SK-N-SH (cell line): ENCODE results near the gene PDE4D. TPM values are rescaled to one million over a fixed set of nuclear protein-coding genes. Genes with fewer than 3 reads are reported as not detected.

Experiments
- CTCF ChIA-PET: fragments of 300-600, 350-600 bp; formaldehyde crosslinking; extraction: SDS; loops from one replicate; lab custom pipeline; 2021; lab: Yijun Ruan, JAX
- POLR2A ChIA-PET: fragments of 350-600 bp; sonication (Branson Sonifier 250); formaldehyde crosslinking; extraction: SDS; loops from one replicate; lab custom pipeline; 2020; ENCODE audit warnings: antibody characterized with exemption, inconsistent platforms; lab: Yijun Ruan, JAX
- DNase-seq: peaks from one replicate; pipeline ENCODE4 v3.0.0; 2012
- H2AFZ ChIP-seq: fragments of 200-600 bp; sonication (generic); 2 replicates; pipeline ENCODE4 v1.8.1; 2016; ENCODE audit warnings: antibody characterized with exemption, mild to moderate bottlenecking, low read depth
- H3F3A ChIP-seq: fragments of 200-600 bp; sonication (generic); replicated peaks from 2 replicates; pipeline ENCODE3; 2016; ENCODE audit warnings: antibody characterized with exemption, mild to moderate bottlenecking; ENCODE audit not compliant: insufficient read depth
- H3K27ac ChIP-seq, 2 experiments: fragments of 200-500 bp in 1 of 2; fragments of 200-600 bp in 1 of 2; sonication (Bioruptor generic) in 1 of 2; sonication (generic), shearing (Covaris generic) in 1 of 2; 2 replicates each; pipeline versions ENCODE4 v1.5.1 to v1.6.1; 2014 to 2016; ENCODE audit warnings: low read depth in 2 of 2, inconsistent platforms in 1 of 2, low read length in 1 of 2, mild to moderate bottlenecking in 1 of 2, mixed read lengths in 1 of 2
- H3K27me3 ChIP-seq: fragments of 200-600 bp; sonication (generic), shearing (Covaris generic); 2 replicates; pipeline ENCODE4 v1.6.1; 2016; ENCODE audit warnings: mixed run types; ENCODE audit not compliant: insufficient read depth
- H3K36me3 ChIP-seq, 2 experiments: fragments of 200-500 bp in 1 of 2; fragments of 200-600 bp in 1 of 2; sonication (Bioruptor generic) in 1 of 2; sonication (generic) in 1 of 2; replicated peaks in 1 of 2; 2 replicates each; pipeline versions ENCODE3 to v1.5.1; 2014 to 2016; ENCODE audit warnings: low read length in 1 of 2, mild to moderate bottlenecking in 1 of 2; ENCODE audit not compliant: insufficient read depth in 2 of 2, control insufficient read depth in 1 of 2
- H3K4me1 ChIP-seq, 2 experiments: fragments of 200-500 bp in 1 of 2; fragments of 200-600 bp in 1 of 2; sonication (Bioruptor generic) in 1 of 2; sonication (generic), shearing (Covaris generic) in 1 of 2; 2 replicates each; pipeline versions ENCODE4 v1.5.1 to v1.6.1; 2014 to 2016; ENCODE audit warnings: low read depth in 1 of 2, low read length in 1 of 2, mixed run types in 1 of 2; ENCODE audit not compliant: insufficient read depth in 2 of 2, control insufficient read depth in 1 of 2
- H3K4me2 ChIP-seq: fragments of 200-600 bp; sonication (generic), shearing (Covaris generic); 2 replicates; pipeline ENCODE4 v1.6.1; 2017; ENCODE audit warnings: mixed run types
- H3K4me3 ChIP-seq, 2 experiments: fragments of 200-500 bp in 1 of 2; fragments of 200-600 bp in 1 of 2; sonication (Bioruptor generic) in 1 of 2; sonication (generic), shearing (Covaris generic) in 1 of 2; 2 replicates each; pipeline versions ENCODE4 v1.5.1 to v1.8.1; 2014 to 2016; ENCODE audit warnings: low read depth in 2 of 2, inconsistent platforms in 1 of 2, low read length in 1 of 2, mild to moderate bottlenecking in 1 of 2, mixed read lengths in 1 of 2, moderate library complexity in 1 of 2
- H3K79me2 ChIP-seq: fragments of 200-600 bp; sonication (generic); 2 replicates; pipeline ENCODE4 v1.8.1; 2017; ENCODE audit warnings: mild to moderate bottlenecking; ENCODE audit not compliant: insufficient read depth
- H3K9ac ChIP-seq: fragments of 200-600 bp; sonication (generic); 2 replicates; pipeline ENCODE4 v1.6.1; 2017; ENCODE audit warnings: mixed run types
- H3K9me2 ChIP-seq: fragments of 200-600 bp; sonication (generic); 2 replicates; pipeline ENCODE4 v1.6.1; 2017; ENCODE audit warnings: mixed run types
- H3K9me3 ChIP-seq: fragments of 200-600 bp; sonication (generic); 2 replicates; pipeline ENCODE4 v1.6.1; 2017; ENCODE audit warnings: mixed run types, mild to moderate bottlenecking, moderate library complexity
- H4K20me1 ChIP-seq: fragments of 200-600 bp; sonication (generic); 2 replicates; pipeline ENCODE4 v1.6.1; 2017; ENCODE audit warnings: mild to moderate bottlenecking, mixed run types; ENCODE audit not compliant: insufficient read depth
- ELF1 ChIP-seq: IDR thresholded peaks from 2 replicates; pipeline ENCODE4 v1.4.0; 2012
- EZH2phosphoT487 ChIP-seq: fragments of 200-600 bp; sonication (generic); IDR thresholded peaks from 2 replicates; pipeline ENCODE4 v1.6.1; 2017; ENCODE audit warnings: low read depth, mixed run types, mild to moderate bottlenecking, antibody characterized with exemption, moderate library complexity, borderline replicate concordance
- FOSL2 ChIP-seq: IDR thresholded peaks from 2 replicates; pipeline ENCODE4 v1.4.0; 2012; ENCODE audit warnings: low read depth, mild to moderate bottlenecking, moderate library complexity, borderline replicate concordance
- GATA2 ChIP-seq: sonication (generic); formaldehyde crosslinking; IDR thresholded peaks from 2 replicates; pipeline ENCODE4 v1.5.0; 2020; ENCODE audit warnings: mild to moderate bottlenecking, missing genetic modification reagents
- JUND ChIP-seq: IDR thresholded peaks from 2 replicates; pipeline ENCODE4 v1.4.0; 2012
- POLR2AphosphoS5 ChIP-seq: IDR thresholded peaks from 2 replicates; pipeline ENCODE4 v1.6.1; 2012; ENCODE audit warnings: low read depth, low read length
- RAD21 ChIP-seq: IDR thresholded peaks from 2 replicates; pipeline ENCODE4 v1.6.1; 2012; ENCODE audit warnings: mild to moderate bottlenecking, low read length
- RFX5 ChIP-seq: IDR thresholded peaks from 2 replicates; pipeline ENCODE4 v1.6.1; 2012; ENCODE audit warnings: mild to moderate bottlenecking, improper control_type of control experiment, low read length
- SMC3 ChIP-seq: IDR thresholded peaks from 2 replicates; pipeline ENCODE4 v1.6.1; 2012; ENCODE audit warnings: low read depth, low read length, improper control_type of control experiment
- YY1 ChIP-seq: IDR thresholded peaks from 2 replicates; pipeline ENCODE4 v1.4.0; 2012; ENCODE audit warnings: low read depth, mild to moderate bottlenecking
- WGBS: methylation state at CpG from one replicate; pipeline ENCODE4 v1.1.6; 2017; ENCODE audit warnings: low lambda C conversion rate; 5-methylcytosine and 5-hydroxymethylcytosine counted together
- polyA plus RNA-seq, 3 experiments: library from polyadenylated mRNA; depleted of rRNA; stranded (reverse); fragments of >200 nt; gene quantifications; 2 replicates each; pipeline ENCODE4 v1.2.3, GENCODE V29; 2012
- TF ChIP-seq, protein P1 (sequence below): fragments of 150-350 bp; IDR thresholded peaks from 2 replicates; pipeline ENCODE4 v1.6.1; 2016; ENCODE audit warnings: mild to moderate bottlenecking, low read depth, low read length
- TF ChIP-seq, protein P2 (sequence below): IDR thresholded peaks from 2 replicates; pipeline ENCODE4 v1.6.1; 2012; ENCODE audit warnings: mild to moderate bottlenecking, low read depth, low read length, moderate library complexity
- TF ChIP-seq, protein P3 (sequence below): fragments of 200-600 bp; sonication (generic); IDR thresholded peaks from 2 replicates; pipeline ENCODE4 v1.6.1; 2017; ENCODE audit warnings: antibody characterized with exemption, mild to moderate bottlenecking, moderate library complexity

The PDE4D gene
- polyA plus RNA-seq, 1 of the 3 experiments (the other 2 are of a cell fraction) = 2.4 TPM

DNA sequence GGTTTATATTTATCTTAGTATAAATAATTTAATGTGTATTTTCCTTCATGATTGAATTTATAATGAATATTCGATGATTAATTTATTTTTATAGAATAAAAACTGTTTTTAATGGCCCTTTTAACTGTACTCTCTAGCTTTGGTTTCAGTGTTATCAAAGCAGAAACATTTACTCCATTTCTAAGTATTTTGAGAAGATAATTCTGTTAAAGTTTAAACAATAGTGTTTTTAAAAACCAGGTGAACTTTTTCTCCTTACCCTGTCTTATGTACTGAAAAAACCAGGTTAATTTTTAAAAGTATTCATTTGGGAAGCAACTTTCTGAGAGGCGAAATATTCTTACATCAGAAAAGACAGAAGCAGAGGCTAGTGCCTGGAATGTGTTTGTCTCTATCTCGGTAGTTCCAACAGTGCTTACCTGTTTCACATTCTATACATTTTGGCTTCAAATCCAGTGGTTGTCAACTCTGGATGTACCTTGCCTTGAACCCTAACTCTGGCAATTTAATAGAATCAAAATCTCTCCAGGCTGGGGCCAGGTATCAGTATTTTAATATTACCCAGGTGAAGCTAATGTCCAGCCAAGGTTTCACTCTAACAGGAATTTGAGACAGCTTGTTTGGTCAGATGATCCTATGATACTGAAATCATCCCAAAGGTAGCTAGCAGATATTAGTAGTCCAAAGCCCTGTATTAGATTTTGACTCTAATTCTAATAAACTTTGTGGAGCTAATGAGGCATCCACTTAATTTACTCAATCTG lies 434.4 kb downstream of the PDE4D start:
- TF ChIP-seq JUND (no peak), SMC3 (no peak), GATA2 (CRISPR knock-in tag) (no peak), YY1 (no peak), RFX5 (no peak), RAD21 (no peak), POLR2AphosphoS5 (no peak), FOSL2 (no peak), ELF1 (no peak), EZH2phosphoT487 (no peak)
- TF ChIP-seq, protein P1, sequence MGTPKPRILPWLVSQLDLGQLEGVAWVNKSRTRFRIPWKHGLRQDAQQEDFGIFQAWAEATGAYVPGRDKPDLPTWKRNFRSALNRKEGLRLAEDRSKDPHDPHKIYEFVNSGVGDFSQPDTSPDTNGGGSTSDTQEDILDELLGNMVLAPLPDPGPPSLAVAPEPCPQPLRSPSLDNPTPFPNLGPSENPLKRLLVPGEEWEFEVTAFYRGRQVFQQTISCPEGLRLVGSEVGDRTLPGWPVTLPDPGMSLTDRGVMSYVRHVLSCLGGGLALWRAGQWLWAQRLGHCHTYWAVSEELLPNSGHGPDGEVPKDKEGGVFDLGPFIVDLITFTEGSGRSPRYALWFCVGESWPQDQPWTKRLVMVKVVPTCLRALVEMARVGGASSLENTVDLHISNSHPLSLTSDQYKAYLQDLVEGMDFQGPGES = no peak
- TF ChIP-seq, protein P2, sequence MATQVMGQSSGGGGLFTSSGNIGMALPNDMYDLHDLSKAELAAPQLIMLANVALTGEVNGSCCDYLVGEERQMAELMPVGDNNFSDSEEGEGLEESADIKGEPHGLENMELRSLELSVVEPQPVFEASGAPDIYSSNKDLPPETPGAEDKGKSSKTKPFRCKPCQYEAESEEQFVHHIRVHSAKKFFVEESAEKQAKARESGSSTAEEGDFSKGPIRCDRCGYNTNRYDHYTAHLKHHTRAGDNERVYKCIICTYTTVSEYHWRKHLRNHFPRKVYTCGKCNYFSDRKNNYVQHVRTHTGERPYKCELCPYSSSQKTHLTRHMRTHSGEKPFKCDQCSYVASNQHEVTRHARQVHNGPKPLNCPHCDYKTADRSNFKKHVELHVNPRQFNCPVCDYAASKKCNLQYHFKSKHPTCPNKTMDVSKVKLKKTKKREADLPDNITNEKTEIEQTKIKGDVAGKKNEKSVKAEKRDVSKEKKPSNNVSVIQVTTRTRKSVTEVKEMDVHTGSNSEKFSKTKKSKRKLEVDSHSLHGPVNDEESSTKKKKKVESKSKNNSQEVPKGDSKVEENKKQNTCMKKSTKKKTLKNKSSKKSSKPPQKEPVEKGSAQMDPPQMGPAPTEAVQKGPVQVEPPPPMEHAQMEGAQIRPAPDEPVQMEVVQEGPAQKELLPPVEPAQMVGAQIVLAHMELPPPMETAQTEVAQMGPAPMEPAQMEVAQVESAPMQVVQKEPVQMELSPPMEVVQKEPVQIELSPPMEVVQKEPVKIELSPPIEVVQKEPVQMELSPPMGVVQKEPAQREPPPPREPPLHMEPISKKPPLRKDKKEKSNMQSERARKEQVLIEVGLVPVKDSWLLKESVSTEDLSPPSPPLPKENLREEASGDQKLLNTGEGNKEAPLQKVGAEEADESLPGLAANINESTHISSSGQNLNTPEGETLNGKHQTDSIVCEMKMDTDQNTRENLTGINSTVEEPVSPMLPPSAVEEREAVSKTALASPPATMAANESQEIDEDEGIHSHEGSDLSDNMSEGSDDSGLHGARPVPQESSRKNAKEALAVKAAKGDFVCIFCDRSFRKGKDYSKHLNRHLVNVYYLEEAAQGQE = no peak
- TF ChIP-seq, protein P3, sequence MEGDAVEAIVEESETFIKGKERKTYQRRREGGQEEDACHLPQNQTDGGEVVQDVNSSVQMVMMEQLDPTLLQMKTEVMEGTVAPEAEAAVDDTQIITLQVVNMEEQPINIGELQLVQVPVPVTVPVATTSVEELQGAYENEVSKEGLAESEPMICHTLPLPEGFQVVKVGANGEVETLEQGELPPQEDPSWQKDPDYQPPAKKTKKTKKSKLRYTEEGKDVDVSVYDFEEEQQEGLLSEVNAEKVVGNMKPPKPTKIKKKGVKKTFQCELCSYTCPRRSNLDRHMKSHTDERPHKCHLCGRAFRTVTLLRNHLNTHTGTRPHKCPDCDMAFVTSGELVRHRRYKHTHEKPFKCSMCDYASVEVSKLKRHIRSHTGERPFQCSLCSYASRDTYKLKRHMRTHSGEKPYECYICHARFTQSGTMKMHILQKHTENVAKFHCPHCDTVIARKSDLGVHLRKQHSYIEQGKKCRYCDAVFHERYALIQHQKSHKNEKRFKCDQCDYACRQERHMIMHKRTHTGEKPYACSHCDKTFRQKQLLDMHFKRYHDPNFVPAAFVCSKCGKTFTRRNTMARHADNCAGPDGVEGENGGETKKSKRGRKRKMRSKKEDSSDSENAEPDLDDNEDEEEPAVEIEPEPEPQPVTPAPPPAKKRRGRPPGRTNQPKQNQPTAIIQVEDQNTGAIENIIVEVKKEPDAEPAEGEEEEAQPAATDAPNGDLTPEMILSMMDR = no peak
- ChIA-PET CTCF (interaction anchor here (0.7 to 1.2 kb wide), 2 partner anchors 34 to 69 kb away, joined by 3 read pairs; no protein-coding TSS in a partner anchor), POLR2A (no interaction called here)
- Histone ChIP-seq H3K9me2 (no peaks in the 10 kb centered on the region), H3K4me1 (peaks cover 0 to 6% of the 10 kb centered on the region in 2 experiments; a peak in 1 of 4 replicates), H3K9ac (no peak overlapping the region), H3K4me3 (no peak overlapping the region), H3K27me3 (no peaks in the 10 kb centered on the region), H3K9me3 (no peaks in the 10 kb centered on the region), H4K20me1 (no peaks in the 10 kb centered on the region), H3K27ac (no peak overlapping the region), H2AFZ (no peak overlapping the region), H3K79me2 (no peaks in the 10 kb centered on the region), H3K4me2 (no peak overlapping the region), H3K36me3 (no peaks in the 10 kb centered on the region), H3F3A (no peaks in the 10 kb centered on the region)
- WGBS = 82% methylated on average over 3 of the region's 3 CpGs
- no peak for DNase-seq
